Measurements from ENCODE around the gene SLC38A6. TPM values are rescaled to one million over a fixed set of nuclear protein-coding genes. Genes with fewer than 3 reads are reported as not detected.

SLC38A6 gene
- total RNA-seq = 10 to 100 TPM in 1 of 3 donors, 1 to 10 TPM in 2; 7.1 to 11.0 (median 8.8) TPM
- total RNA-seq (2013) = 15.8 TPM

DNA sequence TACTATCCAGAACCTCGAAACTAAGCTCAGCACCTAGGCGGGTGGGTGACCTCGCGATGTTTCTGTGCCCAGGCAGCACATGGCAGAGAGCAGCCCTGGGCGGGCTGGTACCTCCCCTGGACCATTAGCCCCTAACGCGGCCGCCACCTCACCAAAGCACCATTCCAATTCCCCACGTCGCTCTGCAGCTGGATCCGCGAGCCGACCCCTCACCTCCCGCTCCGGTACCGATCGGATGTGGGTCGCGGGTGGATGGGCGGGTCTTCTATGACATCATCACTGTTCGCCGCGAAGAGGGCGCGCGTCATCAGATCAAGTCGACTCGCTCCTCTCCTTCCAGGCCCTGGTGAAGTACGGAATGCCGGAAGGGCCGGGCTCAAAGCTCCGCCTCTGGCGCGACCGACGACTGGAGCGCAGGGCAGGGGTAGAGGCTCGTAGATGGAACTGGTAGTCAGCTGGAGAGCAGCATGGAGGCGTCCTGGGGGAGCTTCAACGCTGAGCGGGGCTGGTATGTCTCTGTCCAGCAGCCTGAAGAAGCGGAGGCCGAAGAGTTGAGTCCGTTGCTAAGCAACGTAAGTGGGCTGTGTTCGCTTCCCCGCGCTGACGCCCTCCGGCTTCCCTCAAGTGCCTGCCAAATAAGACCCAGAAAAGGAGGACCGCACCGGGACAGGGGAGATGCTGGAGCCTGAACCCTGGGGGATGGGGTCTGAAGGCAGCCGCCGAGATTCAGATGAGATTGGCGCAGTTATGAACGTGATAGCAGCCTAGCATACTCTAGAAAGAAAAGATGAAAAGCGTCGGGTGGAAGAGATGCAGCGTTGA lies at the start of gene SLC38A6, which contains the start of gene TRMT5:
Gene SLC38A6 (plus strand): TSS at position 435 of the 822 bp plus-strand sequence. CDS start 33 bp downstream, at position 468.
Gene TRMT5 (minus strand): TSS at position 269 of the 822 bp plus-strand sequence. CDS start 106 bp downstream, at position 163.
- ATAC-seq = peak; percentile 82 to 90 (median 89)
- peak within 1 kb of the TSS; percentile 67 for H3K4me3 ChIP-seq (ENCODE audit: low read length)
- intact Hi-C loops (cut with micrococcal nuclease) = loop anchor here (1.0 to 5.0 kb wide), 3 partner anchors 43 to 249 kb away; partner anchors contain the start of gene MNAT1
- Mint-ChIP-seq H3K27me3 (ENCODE audit: low read depth in 2 of 2) (no peaks in the 10 kb centered on the region), H3K36me3 (no peaks in the 10 kb centered on the region), H3K4me1 (peaks cover 0 to 5% of the 10 kb centered on the region in 2 donors), H3K9me3 (no peaks in the 10 kb centered on the region), H3K27ac (no peak within 1 kb of the TSS), H3K4me3 (no peak within 1 kb of the TSS)
- H3K9me3 ChIP-seq (ENCODE audit: control insufficient read depth, insufficient read depth, low read length) = no peaks in the 10 kb centered on the region
- H3K27ac ChIP-seq (ENCODE audit: low read length) = peak within 1 kb of the TSS; percentile 75
- peak; percentile 90 to 94 for DNase-seq
- no peaks in the 10 kb centered on the region for H3K36me3 ChIP-seq (ENCODE audit: control insufficient read depth, insufficient read depth, low read length)
- no peaks in the 10 kb centered on the region for H3K27me3 ChIP-seq (ENCODE audit: control insufficient read depth, insufficient read depth, low read length)
- H3K4me1 ChIP-seq (ENCODE audit: control insufficient read depth, insufficient read depth, low read length) = peaks cover 12% of the 10 kb centered on the region
- no peak for TF ChIP-seq CTCF (IDR thresholded peaks at IDR 0.05)
- WGBS (ENCODE audit: insufficient coverage) = under 1% methylated on average over 59 of the region's 59 CpGs

- no peak for TF ChIP-seq CTCF (IDR thresholded peaks at IDR 0.05)
- WGBS (ENCODE audit: insufficient coverage) = 96% methylated on average over 8 of the region's 8 CpGs
These were observed 47.0 kb upstream of the SLC38A6 start for GRCh38 chr14:60933920-60934655.

DNA sequence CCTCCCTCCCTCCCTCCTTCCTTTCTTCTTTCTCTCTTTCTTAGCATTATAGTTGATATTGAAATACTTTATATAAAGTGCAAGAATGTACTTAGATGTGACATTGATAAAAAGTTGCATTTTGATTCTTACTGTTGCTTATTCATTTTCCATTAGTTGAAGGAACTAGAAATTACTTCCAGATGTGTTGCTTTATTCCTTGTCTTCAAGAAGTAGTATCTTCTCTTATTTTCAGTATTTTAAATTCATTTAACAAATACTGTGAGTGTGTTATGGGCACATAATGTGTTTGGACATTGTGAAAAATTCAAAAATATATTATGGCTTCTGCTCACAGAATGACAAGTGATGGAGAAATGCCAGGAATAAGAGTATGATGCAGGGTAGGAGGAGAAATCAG lies 45.7 kb upstream of the SLC38A6 start:
- DNase-seq (no peak), ATAC-seq (no peak)
- peaks cover 7 to 19% of the 10 kb centered on the region in 2 donors for H3K4me1 Mint-ChIP-seq
- Histone ChIP-seq H3K27ac (ENCODE audit: low read length) (no peak overlapping the region), H3K4me1 (ENCODE audit: control insufficient read depth, insufficient read depth, low read length) (no peaks in the 10 kb centered on the region), H3K36me3 (ENCODE audit: control insufficient read depth, insufficient read depth, low read length) (no peaks in the 10 kb centered on the region), H3K9me3 (ENCODE audit: control insufficient read depth, insufficient read depth, low read length) (no peaks in the 10 kb centered on the region), H3K27me3 (ENCODE audit: control insufficient read depth, insufficient read depth, low read length) (no peaks in the 10 kb centered on the region), H3K4me3 (ENCODE audit: low read length) (no peak overlapping the region)
- H3K27ac Mint-ChIP-seq = no peak overlapping the region
- H3K4me3 Mint-ChIP-seq = no peak overlapping the region
- H3K27me3 Mint-ChIP-seq (ENCODE audit: low read depth in 2 of 2) = no peaks in the 10 kb centered on the region
- TF ChIP-seq CTCF (IDR thresholded peaks at IDR 0.05) = no peak
- intact Hi-C loops (cut with micrococcal nuclease) = no loop called here
- no peaks in the 10 kb centered on the region for H3K9me3 Mint-ChIP-seq
- no peaks in the 10 kb centered on the region for H3K36me3 Mint-ChIP-seq

More at GRCh38 chr14:60933920-60934655, 47.0 kb upstream of the SLC38A6 start:
- no peak overlapping the region for H3K4me3 ChIP-seq (ENCODE audit: low read length)
- H3K27ac Mint-ChIP-seq = no peak overlapping the region
- H3K4me1 Mint-ChIP-seq = peaks cover 3 to 12% of the 10 kb centered on the region in 2 donors
- H3K9me3 ChIP-seq (ENCODE audit: control insufficient read depth, insufficient read depth, low read length) = no peaks in the 10 kb centered on the region
- no peak overlapping the region for H3K4me3 Mint-ChIP-seq
- H3K27me3 ChIP-seq (ENCODE audit: control insufficient read depth, insufficient read depth, low read length) = no peaks in the 10 kb centered on the region
- H3K27ac ChIP-seq (ENCODE audit: low read length) = no peak overlapping the region
- no peaks in the 10 kb centered on the region for H3K36me3 ChIP-seq (ENCODE audit: control insufficient read depth, insufficient read depth, low read length)
- H3K27me3 Mint-ChIP-seq (ENCODE audit: low read depth in 2 of 2) = no peaks in the 10 kb centered on the region
- intact Hi-C loops (cut with micrococcal nuclease) = no loop called here
- no peaks in the 10 kb centered on the region for H3K4me1 ChIP-seq (ENCODE audit: control insufficient read depth, insufficient read depth, low read length)
- H3K9me3 Mint-ChIP-seq = no peaks in the 10 kb centered on the region
- ATAC-seq (no peak), DNase-seq (no peak)
- no peaks in the 10 kb centered on the region for H3K36me3 Mint-ChIP-seq
